Aorta (tissue), 5 donors: Measurements from ENCODE around the gene COX6B1. TPM values are rescaled to one million over a fixed set of nuclear protein-coding genes. Genes with fewer than 3 reads are reported as not detected.

Experiments
- ATAC-seq: fragments of 200-7000 bp; cut with Tn5 transposase; one replicate; pipeline ENCODE4 v1.9.1; 2022; ENCODE audit warnings: moderate library complexity; ENCODE audit not compliant: low FRiP score
- DNase-seq, 2 donors: peaks; one replicate each; pipeline ENCODE4 v3.0.0-alpha.2; 2020
- H3K27ac ChIP-seq, 2 donors: one replicate each; pipeline ENCODE4 v1.5.1; 2013; ENCODE audit warnings: low read length in 2 of 2, mild to moderate bottlenecking in 2 of 2, moderate library complexity in 2 of 2, control low read depth in 1 of 2, inconsistent platforms in 1 of 2, low read depth in 1 of 2
- H3K27me3 ChIP-seq, 2 donors: one replicate each; pipeline ENCODE4 v1.6.1; 2013; ENCODE audit warnings: control low read depth in 1 of 2, low read length in 1 of 2, mild to moderate bottlenecking in 1 of 2, moderate library complexity in 1 of 2; ENCODE audit not compliant: insufficient read depth in 2 of 2, control insufficient read depth in 1 of 2
- H3K36me3 ChIP-seq, 2 donors: one replicate each; pipeline ENCODE4 v1.6.1; 2013; ENCODE audit warnings: control low read depth in 1 of 2, low read length in 1 of 2, mild to moderate bottlenecking in 1 of 2; ENCODE audit not compliant: insufficient read depth in 2 of 2, control insufficient read depth in 1 of 2
- H3K4me1 ChIP-seq, 2 donors: one replicate each; pipeline ENCODE4 v1.6.1; 2013; ENCODE audit warnings: low read length in 2 of 2, control low read depth in 1 of 2, mild to moderate bottlenecking in 1 of 2, moderate library complexity in 1 of 2; ENCODE audit not compliant: insufficient read depth in 2 of 2, control insufficient read depth in 1 of 2
- H3K4me3 ChIP-seq, 2 donors: one replicate each; pipeline ENCODE4 v1.5.1; 2013; ENCODE audit warnings: low read length in 2 of 2, control low read depth in 1 of 2, mild to moderate bottlenecking in 1 of 2
- H3K9me3 ChIP-seq: one replicate; pipeline ENCODE4 v1.6.1; 2013; ENCODE audit warnings: mild to moderate bottlenecking, low read length; ENCODE audit not compliant: control insufficient read depth
- WGBS, 2 donors: extraction: QIAGEN DNeasy Blood & Tissue Kit; methylation state at CpG; one replicate each; pipeline ENCODE4 v1.1.7; 2013; 5-methylcytosine and 5-hydroxymethylcytosine counted together
- intact Hi-C, 2 donors: fragments of 100-400 bp; cut with DNase I; formaldehyde crosslinking; loops; one replicate each; pipeline versions ENCODE4 v1.14.2 to v1.15.0; 2022
- polyA plus RNA-seq, 2 donors: library from polyadenylated mRNA; stranded (reverse); fragments of 200-250 nt; gene quantifications; one replicate each; pipeline ENCODE4 v1.2.3, GENCODE V29; 2013
- total RNA-seq, 2 donors: library from RNA; stranded (reverse); fragmentation: NEBNext Ultra II Directional; extraction: Animal tissue kit (Norgen Biotek cat#: 25700); gene quantifications; one replicate each; pipeline ENCODE4 v1.2.1, GENCODE V29; 2021
- donor health status: healthy with polysubstance abuse.
- donor health status: Bipolar disorder and iron deficiency.
- donor health status: DM: no; HTN: no; CAD: no.
- donor health status: DM: no; HTN: no; CAD: no.
- donor health status: DM: yes; HTN: yes; CAD: no.

COX6B1 gene
- total and polyA plus RNA-seq, 4 donors, result 196 to 730 (median 359) TPM

- no peaks in the 10 kb centered on the region for H3K4me1 ChIP-seq
- 0 to 1% methylated on average over 47 of the region's 47 CpGs for WGBS, 2 donors
- H3K4me3 ChIP-seq, result peak within 1 kb of the TSS; percentile 20 to 66
- no peaks in the 10 kb centered on the region for H3K27me3 ChIP-seq
- H3K27ac ChIP-seq, result no peak within 1 kb of the TSS
- intact Hi-C loops, result loop anchor here (5.0 kb wide), 2 partner anchors 65 to 105 kb away; partner anchors contain the start of gene TMEM147 (in 2 of the 2)
- H3K36me3 ChIP-seq, result no peaks in the 10 kb centered on the region
- peaks cover 2% of the 10 kb centered on the region for H3K9me3 ChIP-seq
- ATAC-seq (peak; percentile 98), DNase-seq (peak; percentile 94 to 98)
These were observed 35.4 kb upstream of the COX6B1 start, which contains the start of gene HAUS5 for GRCh38 chr19:35612559-35613321. TSS of gene HAUS5 (plus strand) at chr19:35612735. CDS start at chr19:35612795, 60 bp downstream.

GRCh38 chr19:35613574-35613973 is 34.5 kb upstream of the COX6B1 start:
- Histone ChIP-seq H3K4me3 (no peak overlapping the region), H3K4me1 (no peaks in the 10 kb centered on the region), H3K27ac (no peak overlapping the region), H3K9me3 (no peaks in the 10 kb centered on the region), H3K36me3 (no peaks in the 10 kb centered on the region), H3K27me3 (no peaks in the 10 kb centered on the region)
- 86 to 89% methylated on average over 1 of the region's 1 CpG for WGBS, 2 donors
- no peak for ATAC-seq
- no peak for DNase-seq
- intact Hi-C loops, result loop anchor here (5.0 kb wide), 2 partner anchors 66 to 106 kb away; partner anchors contain the start of gene TMEM147 (in 2 of the 2)

- ATAC-seq (no peak), DNase-seq (no peak)
- Histone ChIP-seq H3K36me3 (no peaks in the 10 kb centered on the region), H3K4me1 (no peaks in the 10 kb centered on the region), H3K4me3 (no peak overlapping the region), H3K9me3 (no peaks in the 10 kb centered on the region), H3K27me3 (no peaks in the 10 kb centered on the region), H3K27ac (no peak overlapping the region)
- 88 to 92% methylated on average over 17 of the region's 17 CpGs for WGBS, 2 donors
- intact Hi-C loops, result no loop called here
These were observed 33.1 kb upstream of the COX6B1 start for GRCh38 chr19:35615036-35615435.

- intact Hi-C loops, result no loop called here
- ATAC-seq, result no peak
- no peaks in the 10 kb centered on the region for H3K27me3 ChIP-seq
- no peak overlapping the region for H3K27ac ChIP-seq
- no peaks in the 10 kb centered on the region for H3K36me3 ChIP-seq
- no peak for DNase-seq
- H3K9me3 ChIP-seq, result no peaks in the 10 kb centered on the region
- 69 to 80% methylated on average over 7 of the region's 7 CpGs for WGBS, 2 donors
- no peak overlapping the region for H3K4me3 ChIP-seq
- H3K4me1 ChIP-seq, result no peaks in the 10 kb centered on the region
These were observed 29.3 kb upstream of the COX6B1 start for GRCh38 chr19:35618857-35619256.

GRCh38 chr19:35619290-35619923 is 28.7 kb upstream of the COX6B1 start:
- H3K4me3 ChIP-seq, result no peak overlapping the region
- DNase-seq (no peak), ATAC-seq (no peak)
- H3K4me1 ChIP-seq, result no peaks in the 10 kb centered on the region
- 95 to 97% methylated on average over 11 to 12 of the region's 12 CpGs for WGBS, 2 donors
- no peaks in the 10 kb centered on the region for H3K27me3 ChIP-seq
- intact Hi-C loops, result no loop called here
- no peaks in the 10 kb centered on the region for H3K36me3 ChIP-seq
- H3K27ac ChIP-seq, result no peak overlapping the region
- no peaks in the 10 kb centered on the region for H3K9me3 ChIP-seq

GRCh38 chr19:35620001-35620400 is 28.1 kb upstream of the COX6B1 start:
- Histone ChIP-seq H3K27ac (no peak overlapping the region), H3K4me1 (no peaks in the 10 kb centered on the region), H3K27me3 (no peaks in the 10 kb centered on the region), H3K4me3 (no peak overlapping the region), H3K36me3 (no peaks in the 10 kb centered on the region), H3K9me3 (no peaks in the 10 kb centered on the region)
- WGBS, 2 donors, result 92% methylated on average over 17 of the region's 17 CpGs
- intact Hi-C loops, result no loop called here
- DNase-seq (no peak), ATAC-seq (no peak)

GRCh38 chr19:35621708-35622107 is 26.4 kb upstream of the COX6B1 start:
- ATAC-seq (no peak), DNase-seq (no peak)
- H3K27ac ChIP-seq, result no peak overlapping the region
- no peaks in the 10 kb centered on the region for H3K4me1 ChIP-seq
- H3K36me3 ChIP-seq, result no peaks in the 10 kb centered on the region
- H3K9me3 ChIP-seq, result no peaks in the 10 kb centered on the region
- no peak overlapping the region for H3K4me3 ChIP-seq
- no peaks in the 10 kb centered on the region for H3K27me3 ChIP-seq
- 90 to 93% methylated on average over 9 of the region's 9 CpGs for WGBS, 2 donors
- intact Hi-C loops, result no loop called here

GRCh38 chr19:35622750-35623149 is 25.4 kb upstream of the COX6B1 start:
- Histone ChIP-seq H3K27me3 (no peaks in the 10 kb centered on the region), H3K36me3 (no peaks in the 10 kb centered on the region), H3K9me3 (no peaks in the 10 kb centered on the region), H3K27ac (no peak overlapping the region), H3K4me3 (no peak overlapping the region), H3K4me1 (no peaks in the 10 kb centered on the region)
- intact Hi-C loops, result no loop called here
- no peak for DNase-seq
- WGBS, 2 donors, result 91 to 93% methylated on average over 13 of the region's 13 CpGs
- no peak for ATAC-seq
